Epithelial cell of proximal tubule (primary cell): Measurements from ENCODE around the gene CTBP1. TPM values are rescaled to one million over a fixed set of nuclear protein-coding genes. Genes with fewer than 3 reads are reported as not detected.

Source experiments
- DNase-seq: peaks from one replicate; pipeline ENCODE4 v3.0.0-alpha.2; 2011; ENCODE audit warnings: low read depth
- H3K4me3 ChIP-seq: 2 replicates; pipeline ENCODE4 v1.5.1; 2011; ENCODE audit warnings: low read depth, mild to moderate bottlenecking, low read length
- CTCF ChIP-seq: conservative IDR thresholded peaks from 2 replicates; pipeline ENCODE4 v1.5.1; 2012; ENCODE audit warnings: low read depth, mild to moderate bottlenecking, low read length
- total RNA-seq: library from RNA; depleted of rRNA; stranded (reverse); fragments of >200 nt; gene quantifications from 2 replicates; pipeline ENCODE4 v1.2.3, GENCODE V29; 2015

Gene CTBP1
- total RNA-seq, 1 donor from 2014 or later, result 334 TPM

DNA sequence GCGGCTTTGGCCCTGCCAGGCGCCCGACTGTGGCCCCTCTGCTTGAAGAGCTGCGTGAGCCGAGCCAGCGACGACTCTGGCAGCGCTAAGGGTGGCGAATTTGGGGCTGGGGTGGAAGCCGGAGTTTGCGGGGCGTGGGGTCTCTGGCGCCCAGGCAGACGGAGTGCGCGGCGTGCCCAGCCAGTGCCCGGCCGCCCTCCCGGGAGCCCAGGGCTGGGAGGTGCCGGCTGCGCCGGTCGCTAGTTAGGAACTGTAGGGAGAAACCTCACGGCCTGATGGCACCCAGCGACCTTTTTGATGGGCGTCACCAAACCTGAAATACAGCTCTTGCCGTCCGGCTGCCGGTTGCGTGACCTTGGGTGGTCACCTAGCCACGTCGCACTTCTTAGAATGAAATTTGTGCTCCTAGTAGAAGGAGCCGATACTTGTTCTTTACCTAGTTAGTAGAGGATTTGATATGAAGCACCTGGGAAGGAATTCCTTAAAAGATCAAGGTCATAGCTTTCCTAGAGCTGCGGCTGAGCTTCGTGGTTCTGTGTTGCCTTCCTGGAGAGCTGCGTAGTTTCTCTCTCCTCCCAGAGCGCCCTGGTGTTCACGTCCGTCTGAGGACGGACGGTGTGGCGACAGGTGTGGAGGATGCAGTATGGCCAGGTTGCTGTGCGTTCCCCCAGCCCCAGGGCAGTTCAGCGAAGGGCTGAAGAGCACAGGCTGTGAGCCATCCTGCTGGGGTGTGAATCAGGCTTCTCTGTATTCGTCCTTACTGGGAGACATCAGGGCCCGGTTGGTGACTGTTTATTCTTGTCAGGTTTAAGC lies 41.4 kb upstream of the CTBP1 start:
- H3K4me3 ChIP-seq, result peak overlapping the region; percentile 94
- DNase-seq, result no peak
- TF ChIP-seq CTCF, result no peak

DNA sequence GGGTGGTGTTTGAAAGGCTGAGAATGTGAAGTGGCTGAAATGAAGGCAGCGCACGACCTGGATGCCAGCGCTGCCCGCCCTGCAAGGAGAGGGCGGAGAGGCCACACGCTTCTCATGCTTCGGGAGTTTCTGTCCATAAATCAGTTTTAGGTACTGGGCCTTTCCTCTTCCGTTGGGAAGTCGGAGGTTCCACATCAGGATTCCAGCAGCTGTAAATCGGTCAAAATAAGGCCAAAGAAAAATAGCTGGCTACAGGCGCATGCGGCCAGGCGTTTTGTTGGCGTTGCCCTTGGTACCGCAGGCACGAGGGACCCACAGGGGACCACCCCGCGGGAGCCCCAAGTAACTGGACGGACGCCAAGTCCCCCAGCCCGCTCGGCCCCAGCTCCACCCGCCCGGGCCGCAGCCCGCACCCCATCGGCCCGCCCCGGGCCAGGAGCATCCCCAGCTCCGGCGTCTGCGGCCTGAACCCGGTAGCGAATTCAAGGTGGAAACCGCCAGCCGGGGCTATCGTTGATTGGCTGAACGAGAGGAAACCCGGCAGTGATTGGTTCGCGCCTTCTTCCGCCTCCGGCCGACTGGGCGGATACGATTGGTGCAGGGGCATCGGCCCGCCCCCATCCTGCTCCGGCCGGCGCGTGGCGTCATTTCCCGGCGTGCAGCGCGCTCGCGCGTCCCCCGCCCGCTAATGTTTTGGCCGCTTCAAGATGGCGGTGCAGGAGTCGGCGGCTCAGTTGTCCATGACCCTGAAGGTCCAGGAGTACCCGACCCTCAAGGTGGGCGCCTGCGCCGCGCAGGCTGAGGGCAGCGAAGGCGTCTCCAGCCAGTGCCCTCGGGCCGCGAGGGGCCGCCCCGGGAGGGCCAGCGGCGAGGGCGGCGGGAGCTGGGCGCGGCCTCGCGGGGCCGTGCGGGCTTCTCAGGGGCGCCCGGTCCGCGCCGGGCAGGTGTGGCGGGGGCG lies 40.6 kb upstream of the CTBP1 start, which contains the start of gene MAEA:
Gene MAEA, plus strand, starts transcription at position 685 of the 958 bp plus-strand sequence. Its CDS starts 23 bp downstream, at position 708.
- TF ChIP-seq CTCF, result no peak
- DNase-seq, result peak; percentile 63
- H3K4me3 ChIP-seq, result peak within 1 kb of the TSS; percentile 94

- H3K4me3 ChIP-seq, result peak overlapping the region; percentile 94
- DNase-seq, result no peak
- TF ChIP-seq CTCF, result no peak
Measured at GRCh38 chr4:1288786-1289185, 39.9 kb upstream of the CTBP1 start.

- peak; percentile 41 for TF ChIP-seq CTCF
Measured at GRCh38 chr4:1285790-1286553, 37.0 kb upstream of the CTBP1 start.

DNA sequence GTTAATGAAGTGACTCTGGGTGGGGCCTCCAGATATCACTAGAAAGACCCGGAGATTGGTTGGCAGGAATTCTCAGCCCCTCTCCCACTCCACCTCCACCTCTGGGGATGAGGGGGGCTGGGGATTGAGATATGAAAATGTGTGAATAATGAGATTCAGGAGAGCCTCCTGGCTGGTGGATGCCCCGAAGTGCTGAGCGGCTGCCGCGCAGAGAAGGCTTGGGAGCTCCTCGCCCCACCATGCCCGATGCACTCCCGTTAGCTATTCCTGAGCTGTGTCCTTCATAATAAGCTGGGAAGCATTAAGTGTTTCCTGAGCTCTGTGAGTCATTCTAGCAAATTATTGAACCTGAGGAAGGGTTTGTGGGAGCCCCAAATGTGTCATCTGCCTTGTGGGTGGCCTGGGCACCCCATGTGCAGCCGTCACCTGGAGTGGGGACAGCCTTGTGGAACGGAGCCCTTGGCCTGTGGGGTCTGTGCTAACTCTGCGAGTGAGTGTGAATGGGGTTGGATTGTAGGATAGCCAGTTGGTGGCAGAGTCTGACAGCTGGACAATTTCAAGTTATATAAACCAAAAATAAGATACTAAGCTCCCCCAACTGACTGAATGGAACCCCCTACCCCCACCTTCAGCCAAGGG lies 36.3 kb upstream of the CTBP1 start:
- peak; percentile 28 for TF ChIP-seq CTCF
- H3K4me3 ChIP-seq, result no peak overlapping the region
- DNase-seq, result no peak

More at GRCh38 chr4:1285790-1286553, 37.0 kb upstream of the CTBP1 start:
- DNase-seq, result no peak
- H3K4me3 ChIP-seq, result no peak overlapping the region

DNA sequence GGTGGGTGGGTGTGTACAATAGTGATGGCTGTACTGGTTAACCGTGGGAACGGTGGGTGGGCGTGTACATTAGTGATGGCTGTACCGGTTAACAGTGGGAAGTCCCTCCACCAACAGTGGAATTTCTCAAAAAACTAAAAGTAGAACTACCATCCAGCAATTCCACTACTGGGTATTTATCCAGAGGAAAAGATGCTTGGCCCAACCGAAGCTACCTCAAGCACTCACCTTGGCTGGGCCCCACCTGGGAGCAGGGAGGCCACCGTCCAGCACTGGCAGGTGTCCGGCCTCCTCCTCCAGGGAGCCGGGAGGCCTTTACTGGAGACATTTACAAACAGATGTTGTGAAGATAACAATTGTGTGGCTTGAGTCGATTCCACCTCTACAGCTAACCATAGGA lies 34.8 kb upstream of the CTBP1 start:
- no peak for TF ChIP-seq CTCF
- H3K4me3 ChIP-seq, result no peak overlapping the region
- no peak for DNase-seq
